GM04503 (cell line): ENCODE data around the gene MEIOC.

Source experiments
- DNase-seq: peaks from one replicate; pipeline ENCODE4 v3.0.0-alpha.2; 2012; ENCODE audit warnings: low read depth

The MEIOC gene

GRCh38 chr17:44708401-44709263 is 52.4 kb downstream of the MEIOC start, which contains the start of gene DBF4B:
DBF4B (plus strand) TSS chr17:44708665; CDS start chr17:44708821, 156 bp downstream.
- DNase-seq, result peak; percentile 75

DNA sequence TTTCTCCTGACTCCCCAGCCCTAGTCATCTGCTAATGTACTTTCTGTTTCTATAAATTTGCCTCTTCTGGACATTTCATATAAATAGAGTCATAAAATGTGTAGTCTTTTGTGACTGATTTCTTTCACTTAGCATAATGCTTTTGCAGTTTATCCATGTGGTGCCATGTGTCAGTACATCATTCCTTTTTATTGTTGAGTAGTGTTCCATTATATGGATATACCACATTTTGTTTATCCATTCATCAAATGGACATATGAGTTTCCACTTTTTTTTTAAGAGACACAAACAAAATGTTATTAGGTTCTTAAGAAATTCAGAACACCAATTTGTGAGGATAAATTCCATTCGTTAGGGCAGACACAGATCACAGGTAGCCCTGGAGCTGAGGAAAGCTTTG is 63.2 kb downstream of the MEIOC start:
- DNase-seq, result no peak

DNA sequence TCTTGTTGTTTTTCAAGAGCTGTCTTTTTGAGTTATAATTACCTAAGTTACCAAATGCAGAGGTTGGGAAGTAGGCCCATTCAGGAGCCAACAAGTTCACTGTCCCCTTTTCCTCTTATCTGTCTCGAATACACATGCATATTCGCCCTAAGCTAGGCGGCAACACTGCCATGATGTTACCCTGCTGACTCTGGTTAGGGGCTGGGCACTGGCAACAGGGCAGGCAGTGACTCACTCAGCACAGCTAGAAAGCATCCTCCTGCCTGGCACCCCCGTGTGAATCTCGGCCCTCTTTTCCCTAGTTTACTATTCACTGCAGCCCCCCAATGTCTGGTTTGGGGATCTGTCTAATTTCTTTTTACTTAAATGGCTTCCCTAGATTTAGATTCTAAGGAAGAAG is 66.0 kb downstream of the MEIOC start:
- DNase-seq, result no peak
